Body of pancreas (tissue), 4 donors: ENCODE measurements around the gene SETBP1.

ENCODE experiments used
- CTCF ChIP-seq, 7 experiments: fragments of 450-650 bp in 4 of 7; fragments of 200-600 bp in 3 of 7; sonication (generic) in 3 of 7; IDR thresholded peaks; one replicate each; pipeline ENCODE4 v1.5.1; 2016 to 2019; ENCODE audit warnings: antibody characterized with exemption in 7 of 7
- POLR2A ChIP-seq, 3 donors: fragments of 450-650 bp; IDR thresholded peaks; one replicate each; pipeline ENCODE4 v1.6.1; 2016; ENCODE audit warnings: antibody characterized with exemption in 3 of 3, mild to moderate bottlenecking in 2 of 3

GRCh38 chr18:44673256-44673880, 7.3 kb upstream of the SETBP1 start:
- TF ChIP-seq CTCF (IDR thresholded peaks at IDR 0.05) (no peak), POLR2A (IDR thresholded peaks at IDR 0.05) (no peak)
